IMR-90 (cell line): ENCODE data around the gene RERE. TPM values are rescaled to one million over a fixed set of nuclear protein-coding genes. Genes with fewer than 3 reads are reported as not detected.
A peak's percentile ranks its signal among the peaks of the same experiment; 100 is the strongest.

ENCODE experiments used
- ATAC-seq: fragments of 200-7000 bp; cut with Tn5 transposase; 2 replicates; pipeline ENCODE4 v1.9.1; 2020; ENCODE audit warnings: low read depth, mild to moderate bottlenecking, moderate library complexity
- BruUV-seq: library from RNA; stranded (reverse); fragments of 400-500 nt; replicated peaks from 2 replicates; lab custom pipeline; 2021; lab: Mats Ljungman, UMichigan
- CTCF ChIA-PET: fragments of 300-600 bp; formaldehyde crosslinking; extraction: SDS; loops from one replicate; lab custom pipeline; 2021; ENCODE audit warnings: antibody characterized with exemption; lab: Yijun Ruan, JAX
- POLR2A ChIA-PET: fragments of 300-600 bp; sonication (Branson Sonifier 250); formaldehyde crosslinking; loops from one replicate; lab custom pipeline; 2022; ENCODE audit warnings: antibody characterized with exemption; ENCODE audit not compliant: unreplicated experiment; lab: Charles Lee
- DNase-seq: peaks from one replicate; pipeline ENCODE4 v3.0.0; 2013
- H2AFZ ChIP-seq: replicated peaks from 2 replicates; pipeline ENCODE3; 2013; ENCODE audit warnings: low read length, mild to moderate bottlenecking; ENCODE audit not compliant: poor library complexity
- H2AK5ac ChIP-seq: 2 replicates; pipeline ENCODE4 v1.6.1; 2013; ENCODE audit warnings: low read depth, low read length, inconsistent platforms
- H2AK9ac ChIP-seq: replicated peaks from 2 replicates; pipeline ENCODE3; 2013; ENCODE audit warnings: mild to moderate bottlenecking, low read depth, low read length, moderate library complexity; ENCODE audit not compliant: poor library complexity
- H2BK120ac ChIP-seq: 2 replicates; pipeline ENCODE4 v1.6.1; 2013; ENCODE audit warnings: low read depth, low read length, inconsistent platforms
- H2BK15ac ChIP-seq: 3 replicates; pipeline ENCODE4 v1.6.1; 2013; ENCODE audit warnings: low read depth, low read length, inconsistent platforms
- H2BK20ac ChIP-seq: 2 replicates; pipeline ENCODE4 v1.6.1; 2013; ENCODE audit warnings: low read depth, mild to moderate bottlenecking, inconsistent platforms, low read length, moderate library complexity
- H2BK5ac ChIP-seq: 2 replicates; pipeline ENCODE4 v1.6.1; 2013; ENCODE audit warnings: mild to moderate bottlenecking, low read depth, low read length, inconsistent platforms; ENCODE audit not compliant: poor library complexity, severe bottlenecking
- H3K14ac ChIP-seq: replicated peaks from 2 replicates; pipeline ENCODE4 v1.6.1; 2013; ENCODE audit warnings: low read depth, low read length, inconsistent platforms
- H3K18ac ChIP-seq: 2 replicates; pipeline ENCODE4 v1.6.1; 2013; ENCODE audit warnings: low read depth, low read length, control low read depth
- H3K23ac ChIP-seq: 2 replicates; pipeline ENCODE4 v1.6.1; 2013; ENCODE audit warnings: low read depth, low read length, inconsistent platforms
- H3K27ac ChIP-seq: 2 replicates; pipeline ENCODE4 v1.5.1; 2013; ENCODE audit warnings: mild to moderate bottlenecking, control low read depth, low read length; ENCODE audit not compliant: insufficient read depth
- H3K27me3 ChIP-seq: 2 replicates; pipeline ENCODE4 v1.6.1; 2013; ENCODE audit warnings: low read length; ENCODE audit not compliant: control insufficient read depth, insufficient read depth
- H3K36me3 ChIP-seq: 2 replicates; pipeline ENCODE4 v1.6.1; 2013; ENCODE audit warnings: low read length, mixed read lengths; ENCODE audit not compliant: control insufficient read depth, insufficient read depth
- H3K4ac ChIP-seq: 2 replicates; pipeline ENCODE4 v1.6.1; 2013; ENCODE audit warnings: low read depth, low read length, inconsistent platforms
- H3K4me1 ChIP-seq: 2 replicates; pipeline ENCODE4 v1.6.1; 2013; ENCODE audit warnings: low read length, mixed read lengths; ENCODE audit not compliant: control insufficient read depth, insufficient read depth
- H3K4me2 ChIP-seq: 2 replicates; pipeline ENCODE4 v1.6.1; 2013; ENCODE audit warnings: low read depth, mild to moderate bottlenecking, control low read depth, low read length, moderate library complexity
- H3K4me3 ChIP-seq: 2 replicates; pipeline ENCODE4 v1.5.1; 2013; ENCODE audit warnings: low read depth, mild to moderate bottlenecking, control low read depth, low read length, moderate library complexity; ENCODE audit not compliant: insufficient read depth
- H3K56ac ChIP-seq: 2 replicates; pipeline ENCODE4 v1.6.1; 2013; ENCODE audit warnings: low read length, inconsistent platforms; ENCODE audit not compliant: insufficient read depth; ENCODE audit errors: extremely low read depth
- H3K79me1 ChIP-seq, 2 experiments: 2 replicates each; pipeline ENCODE4 v1.6.1; 2013; ENCODE audit warnings: low read length in 2 of 2, inconsistent platforms in 1 of 2, low read depth in 1 of 2
- H3K9ac ChIP-seq: 2 replicates; pipeline ENCODE4 v1.6.1; 2013; ENCODE audit warnings: low read depth, low read length, control low read depth
- H3K9me1 ChIP-seq: 2 replicates; pipeline ENCODE4 v1.6.1; 2013; ENCODE audit warnings: low read length, inconsistent platforms; ENCODE audit not compliant: insufficient read depth
- H3K9me3 ChIP-seq: 2 replicates; pipeline ENCODE4 v1.6.1; 2013; ENCODE audit warnings: low read length; ENCODE audit not compliant: control insufficient read depth, insufficient read depth
- H4K20me1 ChIP-seq: 2 replicates; pipeline ENCODE4 v1.6.1; 2013; ENCODE audit warnings: low read length, inconsistent platforms; ENCODE audit not compliant: insufficient read depth
- H4K5ac ChIP-seq: 2 replicates; pipeline ENCODE4 v1.6.1; 2013; ENCODE audit warnings: mild to moderate bottlenecking, low read depth, low read length, control low read depth
- H4K8ac ChIP-seq, 2 experiments: 2 replicates each; pipeline ENCODE4 v1.6.1; 2013; ENCODE audit warnings: low read depth in 2 of 2, low read length in 2 of 2, control low read depth in 1 of 2, inconsistent platforms in 1 of 2
- H4K91ac ChIP-seq: 2 replicates; pipeline ENCODE4 v1.6.1; 2013; ENCODE audit warnings: low read depth, low read length, inconsistent platforms; ENCODE audit not compliant: insufficient read depth
- BHLHE40 ChIP-seq: fragments of 150-350 bp; IDR thresholded peaks from 2 replicates; pipeline ENCODE4 v1.6.1; 2016; ENCODE audit warnings: mild to moderate bottlenecking, low read depth, low read length
- CEBPB ChIP-seq: IDR thresholded peaks from 2 replicates; pipeline ENCODE4 v1.6.1; 2012; ENCODE audit warnings: low read depth, low read length, improper control_type of control experiment
- CHD1 ChIP-seq: IDR thresholded peaks from 2 replicates; pipeline ENCODE4 v1.6.1; 2012; ENCODE audit warnings: low read depth, low read length, improper control_type of control experiment
- CTCF ChIP-seq: conservative IDR thresholded peaks from 2 replicates; pipeline ENCODE4 v1.5.1; 2012; ENCODE audit warnings: mild to moderate bottlenecking, low read depth, low read length, improper control_type of control experiment
- ELK1 ChIP-seq: fragments of 150-350 bp; IDR thresholded peaks from 2 replicates; pipeline ENCODE4 v1.6.1; 2016; ENCODE audit warnings: low read depth, mild to moderate bottlenecking, low read length, moderate library complexity, borderline replicate concordance
- FOS ChIP-seq: fragments of 150-350 bp; IDR thresholded peaks from 2 replicates; pipeline ENCODE4 v1.6.1; 2016; ENCODE audit warnings: low read depth, low read length
- MAFK ChIP-seq: IDR thresholded peaks from 2 replicates; pipeline ENCODE4 v1.6.1; 2012; ENCODE audit warnings: low read depth, low read length, improper control_type of control experiment
- MAZ ChIP-seq: IDR thresholded peaks from 2 replicates; pipeline ENCODE4 v1.6.1; 2012; ENCODE audit warnings: low read depth, mild to moderate bottlenecking, low read length, improper control_type of control experiment, moderate library complexity, borderline replicate concordance
- MXI1 ChIP-seq: IDR thresholded peaks from 2 replicates; pipeline ENCODE4 v1.6.1; 2012; ENCODE audit warnings: low read depth, mild to moderate bottlenecking, low read length, moderate library complexity, borderline replicate concordance
- NFE2L2 ChIP-seq: fragments of 150-350 bp; IDR thresholded peaks from 2 replicates; pipeline ENCODE4 v1.6.1; 2016; ENCODE audit warnings: low read depth, mild to moderate bottlenecking, low read length
- POLR2A ChIP-seq: IDR thresholded peaks from 2 replicates; pipeline ENCODE4 v1.6.1; 2012; ENCODE audit warnings: mild to moderate bottlenecking, low read depth, low read length
- RAD21 ChIP-seq: IDR thresholded peaks from 2 replicates; pipeline ENCODE4 v1.6.1; 2012; ENCODE audit warnings: low read length, improper control_type of control experiment
- RCOR1 ChIP-seq: IDR thresholded peaks from 2 replicates; pipeline ENCODE4 v1.6.1; 2012; ENCODE audit warnings: mild to moderate bottlenecking, low read length, improper control_type of control experiment; ENCODE audit not compliant: insufficient replicate concordance
- RFX5 ChIP-seq: IDR thresholded peaks from 2 replicates; pipeline ENCODE4 v1.8.0; 2012; ENCODE audit warnings: low read depth, mild to moderate bottlenecking, low read length, moderate library complexity
- SMC3 ChIP-seq: fragments of 150-350 bp; IDR thresholded peaks from 2 replicates; pipeline ENCODE4 v1.6.1; 2016; ENCODE audit warnings: low read depth, mild to moderate bottlenecking, antibody characterized with exemption, low read length, moderate library complexity
- USF2 ChIP-seq: fragments of 150-350 bp; IDR thresholded peaks from 2 replicates; pipeline ENCODE4 v1.6.1; 2017; ENCODE audit warnings: mild to moderate bottlenecking, antibody characterized with exemption, low read length, low read depth
- WGBS, 2 experiments: methylation state at CpG; one replicate each; pipeline versions ENCODE4 v1.1.5 to v1.1.7; 2013; ENCODE audit warnings: missing lambda C conversion rate in 2 of 2; ENCODE audit not compliant: insufficient read length in 1 of 2; ENCODE audit errors: extremely low coverage in 2 of 2; 5-methylcytosine and 5-hydroxymethylcytosine counted together
- dilution Hi-C: fragments of 300-500 bp; cut with HindIII; formaldehyde crosslinking; loops from one replicate; pipeline ENCODE4 v1.14.3; 2018; ENCODE audit warnings: low sequenced_read_pairs; ENCODE audit not compliant: unreplicated experiment
- in situ Hi-C: fragments of 300-500 bp; cut with MboI; formaldehyde crosslinking; loops from 3 replicates; pipeline ENCODE4 v1.14.3; 2019; ENCODE audit warnings: low sequenced_read_pairs, inconsistent platforms, mixed read lengths
- intact Hi-C: fragments of 100-400 bp; cut with micrococcal nuclease; formaldehyde crosslinking; loops from 2 replicates; pipeline ENCODE4 v1.10.0; 2022
- polyA plus RNA-seq, 3 experiments: library from polyadenylated mRNA; depleted of rRNA; stranded (reverse); fragments of >200 nt; gene quantifications; 2 replicates each; pipeline ENCODE4 v1.2.3, GENCODE V29; 2012; ENCODE audit warnings: low replicate concordance in 1 of 3
- total RNA-seq: library from RNA; depleted of rRNA; stranded (reverse); fragments of >200 nt; gene quantifications from 2 replicates; pipeline ENCODE4 v1.2.3, GENCODE V29; 2012

Gene RERE
- total and polyA plus RNA-seq, 2 of the 4 experiments (the other 2 are of a cell fraction): 11.5 to 25.1 TPM

GRCh38 chr1:8417625-8418024, 399.8 kb downstream of the RERE start:
- Histone ChIP-seq H3K36me3 (peaks cover 32% of the 10 kb centered on the region), H3K79me1 (peaks cover 4 to 69% of the 10 kb centered on the region in 2 experiments), H3K9me3 (no peaks in the 10 kb centered on the region), H2AFZ (no peak overlapping the region), H3K4me2 (peak overlapping the region; percentile 44; the same call in 1 of the 2 replicates), H3K23ac (no peak overlapping the region; the same call in 1 of the 2 replicates), H2AK5ac (no peak overlapping the region), H4K91ac (no peak overlapping the region), H3K4me1 (peaks cover 19% of the 10 kb centered on the region), H3K14ac (no peak overlapping the region), H2AK9ac (no peak overlapping the region), H4K20me1 (peaks cover 47% of the 10 kb centered on the region), H4K5ac (no peak overlapping the region), H3K9me1 (peaks cover 10% of the 10 kb centered on the region), H3K4me3 (no peak overlapping the region), H2BK120ac (no peak overlapping the region), H4K8ac (no peak overlapping the region), H3K56ac (no peak overlapping the region), H3K9ac (no peak overlapping the region), H2BK15ac (no peak overlapping the region), H3K4ac (no peak overlapping the region), H3K27ac (peak overlapping the region; percentile 10; the same call in 1 of the 2 replicates), H3K27me3 (no peaks in the 10 kb centered on the region), H3K18ac (no peak overlapping the region; the same call in 1 of the 2 replicates), H2BK20ac (no peak overlapping the region), H2BK5ac (no peak overlapping the region)
- ChIA-PET CTCF (interaction anchor here (3.7 kb wide), 1 partner anchor 8 kb away, joined by 17 read pairs; no protein-coding TSS in a partner anchor), POLR2A (no interaction called here)
- no TSS peak for BruUV-seq
- dilution Hi-C loops: no loop called here
- DNase-seq (no peak), ATAC-seq (no peak)
- intact Hi-C loops: no loop called here
- TF ChIP-seq CTCF (no peak), RFX5 (no peak), SMC3 (no peak), FOS (no peak), CHD1 (no peak), POLR2A (no peak), RCOR1 (no peak), ELK1 (no peak), MXI1 (no peak), RAD21 (no peak), MAFK (no peak), MAZ (no peak), BHLHE40 (no peak), NFE2L2 (no peak), CEBPB (no peak), USF2 (no peak)
- in situ Hi-C loops: no loop called here
- WGBS, 2 experiments: 93% methylated on average over 2 of the region's 5 CpGs; no CpG with 5 or more reads in 1 of the 2 experiments
